Measurements from ENCODE around the gene FAM117B.
"Not testable (repeated sequence)": the region's sequence is repeated elsewhere in the genome, so short reads cannot be mapped to it uniquely, and the experiment has no call there.

Gene FAM117B

DNA sequence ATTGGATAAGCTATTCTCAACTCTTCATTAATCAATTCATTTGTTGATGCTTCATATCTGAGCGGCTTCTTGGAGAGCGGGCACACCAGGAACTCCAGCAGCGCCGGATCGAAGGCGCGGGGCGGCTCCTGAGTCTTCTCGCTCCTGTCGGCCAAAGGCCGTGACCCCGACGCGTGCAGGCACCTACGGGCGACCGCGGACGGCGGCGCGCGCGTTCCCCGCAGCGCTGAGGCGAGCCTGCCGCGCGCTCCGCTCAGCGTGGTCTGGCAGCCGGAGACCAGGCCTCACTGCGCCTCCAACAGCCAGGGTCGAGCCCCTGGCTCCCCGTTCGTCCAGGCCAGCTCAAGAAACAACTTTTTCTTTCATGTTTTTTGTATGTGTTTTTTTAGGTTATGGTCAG lies 139.3 kb downstream of the FAM117B start:
- Mint-ChIP-seq H3K9me3 (no peaks in the 10 kb centered on the region), H3K4me1 (ENCODE audit: low read depth) (peaks cover 18% of the 10 kb centered on the region), H3K4me3 (no peak overlapping the region), H3K27ac (no peak overlapping the region), H3K36me3 (ENCODE audit: low read depth) (peaks cover 53% of the 10 kb centered on the region), H3K27me3 (no peaks in the 10 kb centered on the region)

DNA sequence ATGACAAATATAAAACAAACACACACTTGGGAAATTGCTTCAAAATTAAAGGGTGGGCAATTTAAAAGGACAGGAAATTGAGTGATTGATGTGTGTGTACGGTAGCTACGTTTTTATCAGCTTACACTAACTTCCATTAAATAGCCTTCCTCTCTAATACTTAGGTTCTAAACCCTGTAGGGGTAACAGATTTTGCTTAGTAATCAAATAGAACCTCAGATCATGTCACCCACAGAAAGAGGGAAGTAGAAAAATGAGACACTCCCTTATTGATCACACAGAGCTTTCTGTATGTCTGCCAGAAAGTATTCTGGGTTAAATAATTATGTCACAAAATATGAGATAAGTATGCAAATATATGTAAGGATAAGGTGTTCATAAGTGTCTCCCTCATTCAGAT lies 143.4 kb downstream of the FAM117B start:
- Mint-ChIP-seq H3K36me3 (ENCODE audit: low read depth) (peaks cover 60% of the 10 kb centered on the region), H3K27ac (no peak overlapping the region), H3K27me3 (no peaks in the 10 kb centered on the region), H3K4me1 (ENCODE audit: low read depth) (peaks cover 26% of the 10 kb centered on the region), H3K4me3 (no peak overlapping the region), H3K9me3 (no peaks in the 10 kb centered on the region)

DNA sequence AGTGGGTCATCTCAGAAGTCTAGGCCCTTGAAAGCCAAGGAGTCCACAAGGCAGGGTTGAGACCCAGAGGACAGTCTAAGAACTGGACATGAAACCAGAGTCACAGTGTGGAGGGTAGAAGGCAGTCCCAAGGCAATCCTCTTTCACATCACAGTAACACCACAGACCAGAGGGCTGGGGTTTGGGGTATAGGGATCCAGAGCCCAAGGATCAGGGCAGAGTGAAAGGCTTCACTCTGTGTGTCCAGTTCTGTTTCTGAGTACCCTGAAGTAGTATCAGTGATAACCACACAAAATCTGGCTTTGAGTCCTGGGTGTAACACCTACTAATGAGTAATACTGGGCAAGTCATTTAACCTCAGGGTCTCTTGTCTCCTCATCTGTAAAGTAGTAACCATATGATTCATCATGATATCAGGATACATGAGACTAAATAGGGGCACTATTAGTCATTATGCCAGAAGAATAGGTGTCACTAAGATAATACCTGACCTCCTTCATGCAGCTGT lies 145.8 kb downstream of the FAM117B start:
- H3K4me3 Mint-ChIP-seq: peak overlapping the region; percentile 43
- peak overlapping the region; percentile 19 for H3K27ac Mint-ChIP-seq
- no peaks in the 10 kb centered on the region for H3K9me3 Mint-ChIP-seq
- peaks cover 55% of the 10 kb centered on the region for H3K36me3 Mint-ChIP-seq (ENCODE audit: low read depth)
- H3K4me1 Mint-ChIP-seq (ENCODE audit: low read depth): peaks cover 26% of the 10 kb centered on the region
- H3K27me3 Mint-ChIP-seq: no peaks in the 10 kb centered on the region

DNA sequence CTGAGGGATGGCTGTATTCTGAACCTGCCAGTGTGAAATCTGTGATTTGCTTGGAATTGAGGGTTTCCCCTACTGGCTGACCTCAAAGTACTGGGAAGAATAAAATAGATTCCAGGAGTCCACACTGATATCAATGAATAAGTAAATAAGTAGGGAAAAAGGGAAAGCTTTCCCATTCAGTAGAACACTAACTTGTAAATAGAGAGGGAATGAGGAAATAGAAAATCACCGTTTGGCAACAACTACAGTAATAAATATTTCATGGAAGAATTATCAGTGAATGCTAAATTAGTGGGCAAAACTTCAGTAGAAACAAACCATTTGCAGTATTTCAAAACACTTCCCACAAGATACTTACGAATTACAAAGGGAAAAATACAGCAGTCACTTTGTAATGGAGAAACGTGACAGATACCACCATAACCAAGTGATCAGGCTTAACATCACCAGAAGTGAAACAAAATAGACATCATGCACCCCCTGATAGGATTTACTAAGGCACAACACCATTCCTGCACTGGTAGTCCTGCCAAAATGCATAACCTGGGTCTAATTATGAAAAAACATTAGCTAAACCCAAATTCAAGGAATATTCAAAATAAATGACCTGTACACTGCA lies 148.3 kb downstream of the FAM117B start:
- no peaks in the 10 kb centered on the region for H3K9me3 Mint-ChIP-seq
- no peak overlapping the region for H3K27ac Mint-ChIP-seq
- H3K27me3 Mint-ChIP-seq: no peaks in the 10 kb centered on the region
- H3K4me3 Mint-ChIP-seq: no peak overlapping the region
- peaks cover 22% of the 10 kb centered on the region for H3K4me1 Mint-ChIP-seq (ENCODE audit: low read depth)
- peaks cover 52% of the 10 kb centered on the region for H3K36me3 Mint-ChIP-seq (ENCODE audit: low read depth)

DNA sequence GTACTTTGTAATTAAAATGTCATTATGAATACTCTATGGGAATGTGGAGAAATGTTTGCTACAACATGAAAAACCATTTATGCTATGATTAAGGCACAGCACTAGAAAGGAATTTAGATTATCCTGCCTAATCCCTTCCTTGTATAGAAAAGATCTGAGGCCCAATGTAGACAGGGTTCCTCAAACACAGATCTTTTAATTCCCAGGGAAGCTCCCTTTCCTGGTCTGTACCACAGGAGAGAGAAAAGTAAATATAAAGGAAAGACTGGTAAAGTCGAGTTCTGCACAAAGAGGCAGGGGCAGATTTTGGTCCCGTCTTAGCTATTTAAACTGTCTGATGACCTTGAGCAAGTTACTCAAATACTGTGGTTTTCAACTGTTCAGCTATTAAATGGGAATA lies 152.1 kb downstream of the FAM117B start:
- Mint-ChIP-seq H3K4me3 (no peak overlapping the region), H3K36me3 (ENCODE audit: low read depth) (peaks cover 51% of the 10 kb centered on the region), H3K27me3 (no peaks in the 10 kb centered on the region), H3K4me1 (ENCODE audit: low read depth) (peaks cover under 1% of the 10 kb centered on the region), H3K27ac (no peak overlapping the region), H3K9me3 (no peaks in the 10 kb centered on the region)

DNA sequence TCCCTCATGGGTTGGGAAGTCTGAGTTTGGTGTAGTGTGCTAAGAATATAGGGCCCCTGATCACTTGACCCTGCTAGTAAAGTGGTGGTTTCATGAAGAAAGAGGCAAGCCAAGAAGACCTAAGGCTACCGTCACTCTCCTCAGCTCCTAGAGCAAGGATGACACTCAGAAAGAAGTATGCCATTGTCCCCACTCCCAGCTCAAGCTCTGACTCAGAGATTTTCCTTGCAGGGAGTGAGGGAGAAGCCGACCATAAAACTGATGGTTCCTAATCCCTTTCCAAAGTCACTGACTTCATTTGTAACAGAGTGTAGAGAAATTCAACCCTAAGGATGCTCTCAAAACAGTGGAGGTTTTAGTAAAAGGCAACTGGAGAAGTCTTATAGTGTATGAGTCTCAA lies 155.9 kb downstream of the FAM117B start:
- no peaks in the 10 kb centered on the region for H3K27me3 Mint-ChIP-seq
- H3K27ac Mint-ChIP-seq: no peak overlapping the region
- H3K4me3 Mint-ChIP-seq: no peak overlapping the region
- peaks cover 34% of the 10 kb centered on the region for H3K36me3 Mint-ChIP-seq (ENCODE audit: low read depth)
- no peaks in the 10 kb centered on the region for H3K9me3 Mint-ChIP-seq
- H3K4me1 Mint-ChIP-seq (ENCODE audit: low read depth): no peaks in the 10 kb centered on the region

DNA sequence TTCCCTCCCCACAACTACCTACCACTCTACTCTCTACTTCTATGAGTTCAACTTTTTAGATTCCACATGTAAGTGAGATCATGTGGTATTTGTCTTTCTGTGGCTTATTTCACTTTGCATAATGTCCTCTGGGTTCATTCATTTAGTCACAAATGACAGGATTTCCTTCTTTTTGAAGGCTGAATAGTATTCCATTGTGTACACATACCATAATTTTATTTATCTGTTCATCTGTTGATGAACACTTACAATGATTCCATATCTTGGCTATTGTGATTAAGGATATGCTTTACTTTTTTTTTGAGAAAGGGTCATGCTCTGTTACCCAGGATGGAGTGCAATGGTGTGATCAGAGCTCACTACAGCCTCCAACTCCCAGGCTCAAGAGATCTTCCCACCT lies 163.2 kb downstream of the FAM117B start:
- peaks cover 4% of the 10 kb centered on the region for H3K9me3 Mint-ChIP-seq
- no peaks in the 10 kb centered on the region for H3K4me1 Mint-ChIP-seq (ENCODE audit: low read depth)
- no peaks in the 10 kb centered on the region for H3K27me3 Mint-ChIP-seq
- no peak overlapping the region for H3K4me3 Mint-ChIP-seq
- H3K27ac Mint-ChIP-seq: no peak overlapping the region
- peaks cover 22% of the 10 kb centered on the region for H3K36me3 Mint-ChIP-seq (ENCODE audit: low read depth)

DNA sequence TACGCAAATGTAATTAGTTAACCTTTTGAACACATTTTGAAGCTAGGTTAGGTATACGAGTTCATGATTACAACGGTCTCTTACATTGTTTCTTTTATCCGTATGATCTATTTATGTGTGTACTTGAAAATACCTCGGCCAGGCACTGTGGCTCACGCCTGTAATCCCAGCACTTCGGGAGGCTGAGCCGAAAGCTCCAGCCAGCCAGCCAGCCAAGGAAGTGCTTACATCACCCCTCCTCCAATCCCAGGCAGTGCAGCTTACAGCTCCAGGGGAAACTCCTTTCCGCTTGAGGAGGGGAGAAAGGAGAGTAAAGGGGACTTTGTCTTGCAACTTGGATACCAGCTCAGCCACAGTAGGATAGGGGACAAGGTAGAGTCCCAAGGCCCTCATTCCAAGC lies 171.1 kb downstream of the FAM117B start:
- H3K4me1 Mint-ChIP-seq (ENCODE audit: low read depth); H3K27ac Mint-ChIP-seq; H3K9me3 Mint-ChIP-seq; H3K27me3 Mint-ChIP-seq; H3K4me3 Mint-ChIP-seq: not testable (repeated sequence)
- peaks cover 32% of the 10 kb centered on the region for H3K36me3 Mint-ChIP-seq (ENCODE audit: low read depth)

DNA sequence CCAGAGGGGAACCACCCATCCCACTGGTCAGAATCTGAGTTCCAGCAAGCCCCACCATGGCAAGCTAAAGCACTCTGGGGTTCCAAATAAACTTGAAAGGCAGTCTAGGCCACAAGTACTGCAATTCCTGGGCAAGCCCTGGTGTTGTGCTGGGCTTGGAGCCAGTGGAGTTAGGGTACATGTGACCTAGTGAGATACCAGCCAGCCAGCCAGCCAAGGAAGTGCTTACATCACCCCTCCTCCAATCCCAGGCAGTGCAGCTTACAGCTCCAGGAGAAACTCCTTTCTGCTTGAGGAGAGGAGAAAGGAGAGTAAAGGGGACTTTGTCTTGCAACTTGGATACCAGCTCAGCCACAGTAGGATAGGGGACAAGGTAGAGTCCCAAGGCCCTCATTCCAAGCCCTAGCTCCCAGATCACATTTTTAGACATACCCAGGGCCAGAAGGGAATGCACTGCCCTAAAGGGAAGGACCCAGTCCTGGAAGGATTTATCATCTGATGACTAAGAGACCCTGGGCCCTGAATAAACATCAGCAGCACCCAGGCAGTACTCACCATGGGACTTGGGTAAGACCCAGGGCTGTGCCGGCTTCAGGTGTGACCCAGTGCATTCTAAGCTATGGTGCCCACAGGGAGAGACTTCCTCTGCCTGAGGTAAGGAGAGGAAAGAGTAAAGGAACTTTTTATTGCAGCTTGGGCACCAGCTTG lies 172.8 kb downstream of the FAM117B start:
- not testable (repeated sequence) for H3K4me3 Mint-ChIP-seq, H3K9me3 Mint-ChIP-seq

DNA sequence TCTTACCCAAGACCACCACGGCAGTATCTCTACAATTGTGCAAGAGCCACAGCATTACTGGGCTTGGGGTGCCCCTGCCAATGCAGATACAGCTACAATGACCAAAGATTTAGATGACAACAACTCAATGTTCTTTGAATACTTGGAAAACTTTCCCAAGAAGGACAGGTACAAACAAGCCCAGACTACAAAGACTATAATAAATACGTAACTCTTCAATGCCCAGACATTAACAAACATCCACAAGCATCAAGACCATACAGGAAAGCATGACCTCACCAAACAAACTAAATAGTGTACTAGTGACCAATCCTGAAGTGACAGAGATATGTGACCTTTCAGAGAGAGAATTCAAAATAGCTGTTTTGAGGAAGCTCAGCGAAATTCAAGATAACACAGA lies 174.0 kb downstream of the FAM117B start:
- peaks cover 4% of the 10 kb centered on the region for H3K9me3 Mint-ChIP-seq
- H3K4me1 Mint-ChIP-seq (ENCODE audit: low read depth): no peaks in the 10 kb centered on the region
- H3K27me3 Mint-ChIP-seq: no peaks in the 10 kb centered on the region
- no peak overlapping the region for H3K4me3 Mint-ChIP-seq
- no peak overlapping the region for H3K27ac Mint-ChIP-seq
- peaks cover 35% of the 10 kb centered on the region for H3K36me3 Mint-ChIP-seq (ENCODE audit: low read depth)

More for the DNA sequence above, 172.8 kb downstream of the FAM117B start:
- H3K36me3 Mint-ChIP-seq (ENCODE audit: low read depth): peaks cover 38% of the 10 kb centered on the region
- not testable (repeated sequence) for H3K27ac Mint-ChIP-seq; H3K4me1 Mint-ChIP-seq (ENCODE audit: low read depth); H3K27me3 Mint-ChIP-seq

DNA sequence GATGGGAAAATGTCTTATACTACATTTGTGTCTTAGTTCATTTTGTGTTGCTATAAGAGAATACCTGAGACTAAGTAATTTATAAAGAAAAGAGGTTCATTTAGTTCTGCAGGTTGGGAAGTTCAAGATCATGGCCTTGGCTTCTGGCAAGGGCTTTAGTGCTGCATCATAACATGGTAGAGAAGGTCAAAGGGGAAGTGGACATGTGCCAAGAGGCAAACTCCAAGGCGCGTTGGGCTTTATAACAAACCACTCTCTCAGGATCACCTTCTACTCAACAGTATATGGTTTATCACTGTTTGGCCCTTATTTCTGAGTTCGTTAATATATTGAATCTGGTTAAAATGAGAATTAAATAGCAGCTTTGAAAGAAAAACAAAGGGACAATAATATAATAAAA lies 178.6 kb downstream of the FAM117B start:
- Mint-ChIP-seq H3K36me3 (ENCODE audit: low read depth) (peaks cover 32% of the 10 kb centered on the region), H3K9me3 (peaks cover 7% of the 10 kb centered on the region), H3K4me1 (ENCODE audit: low read depth) (no peaks in the 10 kb centered on the region), H3K27ac (no peak overlapping the region), H3K4me3 (no peak overlapping the region), H3K27me3 (no peaks in the 10 kb centered on the region)

DNA sequence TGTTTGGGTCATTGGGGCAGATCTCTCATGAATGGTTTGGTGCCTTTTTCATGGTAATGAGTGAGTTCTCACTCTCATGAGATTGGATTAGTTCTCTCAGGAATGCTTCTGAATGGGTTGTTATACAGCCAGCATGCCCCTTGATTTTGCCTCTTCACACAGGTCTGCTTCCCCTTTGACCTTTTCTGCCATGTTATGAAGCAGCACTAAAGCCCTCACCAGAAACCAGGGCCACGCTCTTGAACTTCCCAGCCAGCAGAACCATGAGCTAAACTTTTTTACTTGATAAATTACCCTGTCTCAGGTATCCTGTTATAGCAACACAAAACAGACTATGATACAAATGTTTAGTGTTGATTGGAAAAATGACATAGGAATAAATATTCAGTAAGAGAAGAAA lies 179.5 kb downstream of the FAM117B start:
- H3K4me3 Mint-ChIP-seq: no peak overlapping the region
- no peak overlapping the region for H3K27ac Mint-ChIP-seq
- no peaks in the 10 kb centered on the region for H3K4me1 Mint-ChIP-seq (ENCODE audit: low read depth)
- H3K36me3 Mint-ChIP-seq (ENCODE audit: low read depth): peaks cover 29% of the 10 kb centered on the region
- no peaks in the 10 kb centered on the region for H3K27me3 Mint-ChIP-seq
- peaks cover 7% of the 10 kb centered on the region for H3K9me3 Mint-ChIP-seq

DNA sequence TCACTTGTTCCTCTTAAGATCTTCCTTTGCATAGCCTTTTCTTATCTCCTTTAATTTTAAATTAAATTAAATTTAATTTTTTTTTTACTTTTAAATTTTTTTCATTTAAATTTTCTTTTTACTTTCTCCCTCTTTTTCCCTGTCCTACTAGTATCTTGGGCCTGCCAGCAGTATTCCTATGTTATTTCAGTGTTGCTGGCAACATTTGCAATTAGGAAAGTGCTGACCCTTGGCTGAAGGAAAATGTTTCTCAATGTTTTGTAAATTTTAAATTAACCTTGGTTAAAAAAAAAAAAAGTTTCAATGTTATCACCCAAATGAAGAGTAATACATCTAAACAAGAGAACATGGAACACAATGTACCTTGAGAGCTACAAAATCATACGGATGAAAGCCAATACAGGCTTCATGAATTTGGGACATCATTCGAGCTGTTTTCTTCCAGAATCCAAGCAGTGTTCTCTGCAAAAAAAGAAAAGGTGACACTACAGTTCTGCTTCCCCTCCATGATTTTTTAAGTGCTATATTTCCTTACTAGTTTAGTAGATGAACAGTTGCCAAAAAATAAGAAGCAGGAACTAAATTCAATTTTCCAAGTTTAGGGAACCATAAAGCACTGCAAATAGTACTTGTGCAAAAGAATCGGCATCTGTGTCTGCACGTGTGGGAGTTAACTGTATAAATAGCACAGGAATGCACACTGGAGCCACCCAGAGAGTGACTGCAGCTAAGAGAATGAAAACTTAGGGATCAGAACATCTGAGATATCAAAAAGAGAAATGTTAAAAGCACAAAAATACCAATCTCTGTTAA lies 181.0 kb downstream of the FAM117B start:
- Mint-ChIP-seq H3K4me3 (no peak overlapping the region), H3K9me3 (peaks cover 4% of the 10 kb centered on the region), H3K36me3 (ENCODE audit: low read depth) (peaks cover 20% of the 10 kb centered on the region), H3K27me3 (no peaks in the 10 kb centered on the region), H3K4me1 (ENCODE audit: low read depth) (no peaks in the 10 kb centered on the region), H3K27ac (no peak overlapping the region)

DNA sequence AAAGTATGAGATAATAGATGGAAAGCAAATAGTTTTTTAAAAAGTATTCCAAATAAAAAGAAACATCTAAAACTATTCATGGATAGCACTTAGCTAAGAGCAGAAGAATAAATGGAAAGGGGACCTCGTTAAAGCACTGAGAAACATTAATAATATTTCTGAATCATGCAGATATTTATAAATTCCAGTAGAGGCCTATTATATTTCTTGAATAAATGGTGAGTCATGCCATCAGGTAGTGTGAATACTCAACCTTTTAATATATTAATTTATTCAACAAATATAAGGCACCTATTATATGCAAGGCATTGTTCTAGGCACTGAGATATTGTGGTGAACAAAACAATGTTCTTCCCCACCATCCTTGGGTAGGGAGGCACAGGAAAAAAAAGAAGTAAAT lies 183.0 kb downstream of the FAM117B start:
- Mint-ChIP-seq H3K4me1 (ENCODE audit: low read depth) (no peaks in the 10 kb centered on the region), H3K9me3 (peaks cover 4% of the 10 kb centered on the region)

DNA sequence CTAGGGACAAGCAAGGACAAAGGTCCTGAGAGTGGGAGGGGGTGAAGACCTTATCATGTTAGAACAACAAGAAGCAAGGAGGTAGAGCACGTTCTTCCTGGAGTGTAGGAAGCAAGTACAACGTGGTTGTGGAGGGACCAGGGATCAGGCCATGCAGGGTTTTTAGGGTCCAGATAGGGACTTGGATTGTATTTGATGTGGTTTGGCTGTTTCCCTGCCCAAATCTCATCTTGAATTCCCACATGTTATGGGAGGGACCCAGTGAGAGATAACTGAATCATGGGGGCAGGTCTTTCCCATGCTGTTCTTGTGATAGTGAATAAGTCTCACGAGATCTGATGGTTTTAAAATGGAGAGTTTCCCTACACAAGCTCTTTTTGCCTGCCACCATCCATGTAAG lies 183.6 kb downstream of the FAM117B start:
- H3K27me3 Mint-ChIP-seq: no peaks in the 10 kb centered on the region
- no peak overlapping the region for H3K4me3 Mint-ChIP-seq
- no peaks in the 10 kb centered on the region for H3K4me1 Mint-ChIP-seq (ENCODE audit: low read depth)
- no peak overlapping the region for H3K27ac Mint-ChIP-seq
- H3K36me3 Mint-ChIP-seq (ENCODE audit: low read depth): peaks cover 10% of the 10 kb centered on the region
- peaks cover 4% of the 10 kb centered on the region for H3K9me3 Mint-ChIP-seq

More for the DNA sequence above, 183.0 kb downstream of the FAM117B start:
- Mint-ChIP-seq H3K36me3 (ENCODE audit: low read depth) (peaks cover 10% of the 10 kb centered on the region), H3K27me3 (no peaks in the 10 kb centered on the region), H3K27ac (no peak overlapping the region), H3K4me3 (no peak overlapping the region)
